DMS53 (cell line): ENCODE results near the gene URB1.

ENCODE experiments used
- DNase-seq: peaks from one replicate; lab custom pipeline; 2025; lab: John Stamatoyannopoulos, UW

The URB1 gene

DNA sequence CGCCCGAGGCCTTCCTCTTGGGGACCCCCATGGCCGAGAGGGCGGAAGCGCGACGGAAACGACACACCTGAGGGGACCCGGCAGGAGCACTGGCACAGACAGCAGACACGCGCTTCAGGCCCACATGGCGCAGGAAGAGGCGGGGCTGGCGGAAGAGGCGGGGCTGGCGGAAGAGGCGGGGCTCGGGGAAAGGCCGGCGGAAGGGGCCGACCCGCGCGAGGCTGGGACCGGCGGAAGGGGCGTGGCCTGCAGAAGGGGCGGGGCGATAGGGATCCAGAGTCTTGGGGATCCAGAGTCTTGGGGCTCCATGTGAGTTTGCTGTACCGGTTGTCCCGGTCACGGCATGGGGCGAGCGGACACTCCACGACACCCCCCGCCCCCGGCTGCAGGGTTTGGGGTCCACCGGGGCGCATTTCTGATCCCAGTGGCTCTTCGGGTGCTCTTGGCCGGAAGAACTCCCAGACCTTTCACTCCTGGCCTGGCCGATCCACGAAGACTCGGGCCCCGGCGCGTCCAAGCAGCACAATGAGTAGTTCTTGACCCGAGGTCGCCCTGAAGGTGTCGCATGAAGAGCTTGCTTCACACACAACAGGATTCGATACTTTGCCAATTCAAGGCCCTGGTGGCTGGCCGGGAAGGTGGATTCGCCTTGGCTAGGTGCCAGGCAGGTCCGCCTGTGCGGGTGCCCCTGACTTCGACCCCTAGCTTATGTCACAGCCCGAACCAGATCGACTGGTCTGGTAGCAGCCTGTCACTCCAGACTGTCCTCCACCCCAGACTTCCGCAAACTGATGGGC lies at the start of gene URB1:
Gene URB1, minus strand, starts transcription at position 133 of the 797 bp plus-strand sequence. Its CDS starts 102 bp downstream, at position 31.
- peak; percentile 87 for DNase-seq

DNA sequence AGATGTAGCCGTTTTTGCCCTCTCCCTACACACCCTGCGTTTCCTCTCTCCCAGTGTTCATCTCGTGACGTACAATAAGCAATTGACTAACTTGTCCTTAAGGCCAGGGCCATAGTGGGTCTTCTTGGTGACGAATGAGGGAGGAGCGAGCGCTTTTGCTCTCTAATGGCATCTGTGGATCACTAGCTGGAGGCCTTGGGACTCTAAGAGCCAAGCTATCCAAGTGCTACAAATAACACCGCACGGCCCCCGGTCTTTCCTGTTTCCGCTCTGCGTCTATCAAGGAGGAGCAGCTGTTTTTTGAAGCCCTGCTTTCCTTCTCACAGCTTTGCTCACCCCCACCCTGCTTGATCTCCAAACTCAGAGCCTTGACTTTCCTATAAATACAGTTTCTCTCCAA lies 44.9 kb upstream of the URB1 start:
- DNase-seq: no peak

DNA sequence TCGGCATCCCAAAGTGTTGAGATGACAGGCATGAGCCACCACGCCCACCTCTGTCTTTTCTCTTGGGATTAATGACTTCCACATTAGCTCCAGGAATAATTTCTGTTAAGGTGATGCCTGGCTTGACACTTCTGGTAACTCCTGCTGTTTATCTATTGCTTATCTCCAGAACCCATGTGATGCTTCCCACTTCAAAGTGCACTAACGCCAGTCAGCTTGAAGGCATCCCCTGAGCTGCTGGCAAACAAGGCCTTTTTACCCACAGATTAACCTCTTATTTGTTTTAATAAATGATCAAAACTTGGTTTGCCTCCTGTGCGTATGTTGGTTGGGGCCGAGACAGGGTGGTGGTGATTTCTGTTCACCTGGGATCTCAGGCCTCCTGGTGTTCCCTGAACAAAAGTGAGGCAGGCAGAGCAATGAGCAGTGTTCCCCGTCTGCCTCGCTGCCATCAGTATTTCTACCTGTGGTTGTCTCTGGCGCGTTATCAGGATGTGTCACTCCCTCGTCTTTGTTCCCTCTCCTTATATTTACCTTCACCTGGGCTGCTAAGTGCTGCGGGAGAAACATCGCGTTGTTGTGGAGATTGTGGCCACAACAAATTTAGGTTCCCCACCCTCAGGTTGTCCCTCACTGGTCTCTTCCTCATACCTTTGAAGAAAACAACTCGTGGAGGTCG lies 40.3 kb upstream of the URB1 start:
- peak; percentile 15 for DNase-seq

DNA sequence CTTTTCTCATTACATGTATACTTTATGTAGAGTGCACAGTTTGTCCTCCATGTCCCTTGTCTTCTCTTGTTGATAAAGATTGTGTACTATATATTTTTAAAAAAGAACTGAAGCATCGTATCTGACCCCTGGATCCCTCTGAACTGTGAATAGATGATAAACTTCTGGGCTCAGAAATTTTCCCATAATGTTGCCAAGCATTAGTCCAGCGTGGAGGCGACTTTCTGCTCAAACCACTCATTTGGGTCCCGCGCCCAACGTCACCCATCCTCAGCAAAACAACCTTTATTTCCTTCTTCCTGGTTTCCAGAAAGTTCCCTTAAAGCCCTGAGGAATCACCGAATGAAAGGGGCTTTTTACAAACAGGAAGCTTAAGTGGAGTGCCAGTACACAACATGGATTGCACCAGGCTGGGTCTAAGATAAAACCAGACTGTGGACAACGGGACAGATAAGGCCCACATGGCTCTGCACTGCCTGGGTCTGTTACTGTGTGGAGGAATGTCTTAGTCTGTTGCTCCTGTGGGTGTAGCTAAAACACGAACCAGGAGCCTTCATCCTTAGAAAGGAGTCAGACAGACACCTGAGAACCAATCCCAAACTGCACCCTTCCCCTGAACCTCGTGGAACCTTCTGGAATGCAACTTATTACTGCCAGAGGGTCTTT lies 35.3 kb upstream of the URB1 start:
- DNase-seq: no peak

DNA sequence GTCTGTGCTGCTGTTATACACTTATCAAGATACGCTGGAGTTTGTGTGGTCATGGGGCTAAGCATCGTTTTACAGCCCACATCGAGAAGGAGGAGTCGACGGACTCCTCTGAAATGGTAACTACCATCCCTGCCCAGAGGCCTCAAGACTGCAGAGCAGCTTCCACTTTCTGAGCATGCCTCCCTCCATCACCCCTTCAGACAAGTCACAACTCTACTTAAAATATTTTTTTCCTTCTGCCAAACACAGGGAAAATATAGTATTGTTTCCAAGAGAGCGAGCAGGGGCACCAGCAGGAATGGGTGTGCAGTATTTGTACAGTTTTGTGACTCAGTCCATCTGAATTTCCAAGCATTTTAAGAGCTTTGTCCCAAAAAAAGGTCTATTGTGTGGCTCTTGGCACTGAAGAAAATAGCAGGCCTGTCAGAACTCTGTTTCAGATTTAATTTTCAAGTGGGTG lies 33.8 kb upstream of the URB1 start:
- no peak for DNase-seq

DNA sequence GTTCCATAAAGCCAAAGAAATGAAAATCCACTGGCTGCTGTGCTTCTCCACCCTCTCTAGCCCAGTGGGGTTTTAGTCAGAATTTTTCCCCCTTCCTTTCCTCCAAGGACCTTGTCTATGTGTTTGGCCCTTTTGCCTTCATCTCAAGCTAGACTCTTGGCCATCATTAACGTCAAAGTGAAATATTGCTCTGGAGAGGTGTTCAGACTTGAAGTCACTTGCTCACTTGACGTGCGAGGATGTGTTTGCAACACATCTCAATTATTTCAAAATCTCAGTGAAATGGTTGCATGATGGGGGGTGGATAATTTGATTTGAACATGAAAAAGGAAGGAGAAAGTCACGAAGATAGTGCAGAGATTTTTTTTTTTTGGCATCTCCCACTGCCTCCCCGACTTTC lies 33.3 kb upstream of the URB1 start:
- DNase-seq: no peak

DNA sequence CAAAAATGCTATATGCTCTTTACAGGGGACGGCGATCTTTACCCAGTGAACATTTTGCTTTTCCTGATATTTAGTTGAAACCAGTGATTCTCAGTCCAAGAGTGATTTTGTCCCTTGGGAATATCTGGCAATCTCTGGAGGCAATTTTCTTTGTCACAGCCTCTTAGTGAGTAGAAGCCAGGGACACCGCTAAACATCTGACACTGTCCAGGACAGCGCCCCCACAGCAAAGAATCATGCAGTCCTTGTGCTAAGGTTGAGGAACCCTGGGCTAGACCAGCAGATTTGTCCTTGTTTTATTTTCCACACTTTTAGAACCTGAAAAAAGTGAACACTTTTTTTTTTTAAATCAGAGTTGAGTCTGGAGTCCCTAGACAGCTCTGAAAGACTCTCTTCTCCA lies 32.8 kb upstream of the URB1 start:
- no peak for DNase-seq

DNA sequence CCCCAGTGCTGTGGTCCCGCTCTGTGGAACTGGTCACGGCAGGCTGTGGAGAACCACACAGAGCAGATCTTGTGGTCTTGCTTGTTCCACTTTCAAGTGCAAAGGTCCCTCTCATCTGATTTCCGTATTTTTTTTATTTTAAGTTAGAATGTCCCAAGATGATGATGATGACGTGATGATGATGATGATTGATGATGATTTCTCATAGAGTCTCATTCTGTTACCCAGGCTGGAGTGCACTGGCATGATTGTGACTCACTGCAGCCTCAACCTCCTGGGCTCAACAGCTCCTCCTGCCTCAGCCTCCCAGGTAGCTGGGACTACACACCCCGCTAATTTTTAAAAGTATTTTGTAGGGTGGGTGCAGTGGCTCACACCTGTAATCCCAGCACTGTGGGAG lies 31.9 kb upstream of the URB1 start:
- no peak for DNase-seq

- no peak for DNase-seq
These were observed 31.4 kb upstream of the URB1 start for GRCh38 chr21:32424191-32424535.

GRCh38 chr21:32423320-32424190 lies 30.7 kb upstream of the URB1 start:
- DNase-seq: no peak

- DNase-seq: no peak
These were observed 29.3 kb upstream of the URB1 start for GRCh38 chr21:32422064-32422463.

GRCh38 chr21:32418146-32418545 lies 25.3 kb upstream of the URB1 start:
- no peak for DNase-seq

- no peak for DNase-seq
These were observed 22.9 kb upstream of the URB1 start for GRCh38 chr21:32415451-32416398.

DNA sequence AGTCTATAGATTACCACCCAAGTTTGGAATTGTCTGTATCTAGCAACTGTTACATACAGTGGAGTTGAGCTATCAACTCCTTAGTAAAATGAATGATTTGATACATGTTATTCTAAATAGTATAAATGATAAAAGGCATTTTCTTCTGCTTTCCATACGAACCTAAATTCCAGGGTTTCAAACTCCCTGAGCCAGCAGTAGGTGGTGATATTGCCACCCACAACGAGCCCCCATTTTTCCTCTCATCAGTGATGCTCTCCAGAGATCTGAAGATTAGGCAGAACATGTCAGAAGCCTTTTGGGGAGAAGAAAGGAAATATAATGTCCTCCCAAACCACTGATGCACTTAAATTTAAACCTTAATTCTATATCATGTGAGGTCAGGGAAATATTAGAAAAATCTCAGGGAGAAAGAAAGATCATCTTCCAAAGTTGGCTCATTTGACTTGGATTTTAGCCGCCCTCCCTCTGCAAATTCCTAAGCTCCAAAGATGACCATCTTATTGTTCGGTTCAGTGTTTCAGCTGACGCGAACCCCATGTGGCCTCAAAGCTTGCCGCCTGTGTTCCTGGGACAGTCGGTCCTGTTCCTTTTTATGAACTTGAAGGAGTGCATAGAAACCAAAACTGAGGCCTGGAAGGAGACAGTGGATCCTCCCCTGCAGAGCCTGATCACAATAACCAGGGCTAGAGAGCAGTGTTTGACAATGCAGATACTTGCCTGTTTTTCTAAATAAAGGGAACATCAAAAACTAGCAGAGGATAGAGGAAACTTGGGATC lies 22.0 kb upstream of the URB1 start:
- DNase-seq: peak; percentile 33

DNA sequence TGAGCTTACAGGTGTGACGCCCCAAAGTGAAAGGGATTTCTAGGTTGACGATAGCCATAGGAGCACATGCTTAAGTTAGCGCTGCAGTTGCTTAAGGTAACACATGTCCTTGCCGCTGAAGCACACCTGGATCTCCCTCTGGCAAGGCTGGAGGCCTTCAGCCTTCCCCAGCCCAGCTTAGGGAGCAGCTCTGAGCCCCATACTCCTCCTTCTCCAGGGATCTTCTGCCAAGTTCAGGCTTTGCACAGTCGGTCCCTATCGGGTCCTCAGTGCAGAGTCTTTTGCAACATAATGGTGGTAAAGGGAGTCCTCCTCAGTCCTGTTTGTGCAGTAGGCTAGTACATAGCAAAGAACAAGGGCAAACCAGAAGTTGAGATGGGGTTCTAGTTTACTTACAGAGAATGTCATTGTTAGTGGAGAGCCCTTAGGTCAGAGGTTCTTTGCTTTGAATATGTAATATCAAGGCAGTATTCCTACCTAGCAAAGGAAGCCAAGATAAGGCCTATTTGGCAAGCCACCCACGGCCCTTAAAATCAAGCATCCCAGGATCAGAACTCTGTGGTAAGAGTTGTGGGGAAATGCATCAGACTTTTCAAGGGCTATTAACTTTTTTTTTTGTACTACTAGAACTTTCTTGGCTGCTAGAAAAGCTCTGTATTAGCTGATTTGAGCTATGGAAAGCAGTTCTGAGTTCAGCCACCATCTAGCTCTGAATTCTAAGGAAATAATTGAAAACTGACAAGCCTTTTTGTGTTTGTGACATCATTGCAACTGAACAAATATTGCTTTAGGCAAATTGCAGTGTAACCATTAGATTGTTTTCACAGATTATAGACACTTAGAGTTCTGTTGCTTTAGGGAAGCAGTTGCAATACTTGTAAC lies 21.1 kb upstream of the URB1 start:
- peak; percentile 40 for DNase-seq

- peak; percentile 44 for DNase-seq
These were observed 20.2 kb upstream of the URB1 start for GRCh38 chr21:32413015-32413504.

DNA sequence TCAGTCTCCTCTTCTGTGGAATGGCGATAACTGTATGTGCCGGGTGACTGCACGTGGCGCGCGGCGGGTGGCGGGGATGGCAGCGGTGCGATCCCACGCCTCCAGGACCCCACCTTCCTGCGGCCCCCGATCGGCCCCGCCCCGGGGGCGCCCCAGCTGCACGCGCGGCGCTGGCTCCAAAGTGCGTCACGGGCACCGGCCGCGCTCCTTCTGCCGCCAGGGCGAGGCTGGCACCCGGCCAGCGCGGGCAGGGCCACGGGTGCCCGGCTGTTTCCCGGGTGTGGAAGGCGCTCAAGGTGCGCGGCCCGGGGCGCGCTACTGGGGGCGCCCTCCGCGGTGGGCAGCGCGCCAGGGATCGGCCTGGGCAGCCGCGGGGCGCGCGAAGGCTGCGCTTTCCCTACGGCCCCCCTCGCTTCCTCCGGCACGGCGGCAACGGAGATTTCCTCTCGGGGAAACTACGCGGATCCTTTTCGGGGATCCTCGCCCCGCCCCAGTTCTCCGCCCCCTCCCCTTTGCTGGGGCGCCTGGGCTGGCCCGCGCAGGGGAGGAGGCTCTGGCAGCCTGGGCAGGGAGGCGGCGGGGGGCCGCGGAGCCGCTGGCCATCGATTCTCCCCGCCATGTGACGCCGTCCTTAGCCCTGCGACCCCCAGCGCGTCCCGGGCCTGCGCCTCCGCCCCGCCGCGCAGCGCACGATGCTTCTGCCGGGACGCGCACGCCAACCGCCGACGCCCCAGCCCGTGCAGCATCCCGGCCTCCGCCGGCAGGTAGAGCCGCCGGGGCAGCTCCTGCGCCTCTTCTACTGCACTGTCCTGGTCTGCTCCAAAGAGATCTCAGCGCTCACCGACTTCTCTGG lies 19.6 kb upstream of the URB1 start, which contains the start of gene EVA1C:
Gene EVA1C, plus strand, starts transcription at position 545 of the 853 bp plus-strand sequence. Its CDS starts 148 bp downstream, at position 693.
- DNase-seq: peak; percentile 63
